Neural progenitor cell (in vitro differentiated cells): ENCODE results near the gene ERBB4. TPM values are rescaled to one million over a fixed set of nuclear protein-coding genes. Genes with fewer than 3 reads are reported as not detected.

Source experiments
- DNase-seq: peaks from one replicate; pipeline ENCODE4 v3.0.0-alpha.2; 2016; ENCODE audit warnings: low spot score
- H2AFZ ChIP-seq: fragments of 200-600 bp; sonication (generic); replicated peaks from 2 replicates; pipeline ENCODE4 v1.6.1; 2016; ENCODE audit warnings: antibody characterized with exemption
- H3F3A ChIP-seq: fragments of 200-600 bp; sonication (generic); 2 replicates; pipeline ENCODE4 v1.6.1; 2016; ENCODE audit warnings: antibody characterized with exemption, low read depth
- H3K27ac ChIP-seq: fragments of 200-600 bp; sonication (generic); 2 replicates; pipeline ENCODE4 v1.5.1; 2016; ENCODE audit warnings: mild to moderate bottlenecking
- H3K27me3 ChIP-seq: fragments of 200-600 bp; sonication (generic); 2 replicates; pipeline ENCODE4 v1.6.1; 2016; ENCODE audit warnings: mild to moderate bottlenecking, moderate library complexity
- H3K36me3 ChIP-seq: fragments of 200-600 bp; sonication (generic); 2 replicates; pipeline ENCODE4 v1.5.1; 2016
- H3K4me1 ChIP-seq: fragments of 200-600 bp; sonication (generic); 2 replicates; pipeline ENCODE4 v1.6.1; 2016; ENCODE audit warnings: mixed run types
- H3K4me2 ChIP-seq: fragments of 200-600 bp; sonication (generic); 2 replicates; pipeline ENCODE4 v1.6.1; 2016
- H3K4me3 ChIP-seq: fragments of 200-600 bp; sonication (generic); 2 replicates; pipeline ENCODE4 v1.5.1; 2016
- H3K79me2 ChIP-seq: fragments of 200-600 bp; sonication (generic); 2 replicates; pipeline ENCODE4 v1.6.1; 2016; ENCODE audit warnings: low read depth
- H3K9ac ChIP-seq: fragments of 200-600 bp; sonication (generic); 2 replicates; pipeline ENCODE4 v1.6.1; 2016
- H3K9me3 ChIP-seq: fragments of 200-600 bp; sonication (generic); 2 replicates; pipeline ENCODE4 v1.5.1; 2016; ENCODE audit warnings: low read depth
- H4K20me1 ChIP-seq: fragments of 200-600 bp; sonication (generic); 2 replicates; pipeline ENCODE4 v1.6.1; 2016; ENCODE audit warnings: low read depth
- H3K27ac Mint-ChIP-seq: 3 replicates; pipeline ENCODE4 v1.8.0; 2021; ENCODE audit warnings: mixed read lengths
- H3K27me3 Mint-ChIP-seq: 2 replicates; pipeline ENCODE4 v1.8.0; 2022; ENCODE audit warnings: low read depth, mild to moderate bottlenecking, inconsistent platforms, moderate library complexity, mixed read lengths; ENCODE audit not compliant: insufficient read depth
- H3K36me3 Mint-ChIP-seq: 3 replicates; pipeline ENCODE4 v1.8.0; 2021; ENCODE audit warnings: mixed read lengths
- H3K4me1 Mint-ChIP-seq: 3 replicates; pipeline ENCODE4 v1.8.0; 2021; ENCODE audit warnings: mixed read lengths
- H3K4me3 Mint-ChIP-seq: 3 replicates; pipeline ENCODE4 v1.8.0; 2021; ENCODE audit warnings: mild to moderate bottlenecking, moderate library complexity, mixed read lengths
- H3K9me3 Mint-ChIP-seq: 3 replicates; pipeline ENCODE4 v1.8.0; 2020; ENCODE audit warnings: mixed read lengths
- EZH2 ChIP-seq: fragments of 200-600 bp; sonication (generic); IDR thresholded peaks from 2 replicates; pipeline ENCODE4 v1.6.1; 2017; ENCODE audit warnings: antibody characterized with exemption, mild to moderate bottlenecking, moderate library complexity
- EZH2phosphoT487 ChIP-seq: fragments of 200-600 bp; sonication (generic); IDR thresholded peaks from 2 replicates; pipeline ENCODE4 v1.6.1; 2017; ENCODE audit warnings: antibody characterized with exemption
- total RNA-seq: library from RNA; depleted of rRNA; stranded (reverse); fragments of >200 nt; gene quantifications from 2 replicates; pipeline ENCODE4 v1.2.3, GENCODE V29; 2015; ENCODE audit warnings: low replicate concordance
- TF ChIP-seq, protein P1 (sequence below): fragments of 200-600 bp; sonication (generic); IDR thresholded peaks from 2 replicates; pipeline ENCODE4 v1.5.1; 2017; ENCODE audit warnings: antibody characterized with exemption, mild to moderate bottlenecking

Gene ERBB4
- total RNA-seq, 1 donor from 2014 or later: 1.5 TPM

DNA sequence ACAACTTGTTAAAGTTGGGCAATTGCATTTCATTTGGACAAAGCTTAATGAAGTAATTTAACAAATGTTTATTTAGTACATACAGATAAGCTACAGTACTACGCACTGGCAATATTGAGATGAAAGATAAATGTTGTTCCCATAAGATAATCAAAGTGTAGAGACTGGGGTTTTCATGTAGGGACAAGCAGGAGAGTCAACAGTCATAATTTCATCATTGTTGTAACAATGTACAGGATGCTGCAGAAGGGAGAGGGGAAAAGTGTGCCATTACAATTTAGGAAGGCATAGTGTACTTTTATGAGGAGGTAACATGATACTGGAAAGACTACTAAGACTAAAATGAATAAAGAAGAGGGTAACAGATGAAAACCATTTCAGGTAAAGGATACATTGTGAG lies 441.6 kb downstream of the ERBB4 start:
- no peaks in the 10 kb centered on the region for H3K4me1 ChIP-seq
- Mint-ChIP-seq H3K4me3 (no peak overlapping the region), H3K36me3 (no peaks in the 10 kb centered on the region), H3K4me1 (no peaks in the 10 kb centered on the region), H3K27ac (no peak overlapping the region), H3K27me3 (no peaks in the 10 kb centered on the region), H3K9me3 (no peaks in the 10 kb centered on the region)
- no peak overlapping the region for H3K27ac ChIP-seq
- H3F3A ChIP-seq: no peaks in the 10 kb centered on the region
- TF ChIP-seq, protein P1, sequence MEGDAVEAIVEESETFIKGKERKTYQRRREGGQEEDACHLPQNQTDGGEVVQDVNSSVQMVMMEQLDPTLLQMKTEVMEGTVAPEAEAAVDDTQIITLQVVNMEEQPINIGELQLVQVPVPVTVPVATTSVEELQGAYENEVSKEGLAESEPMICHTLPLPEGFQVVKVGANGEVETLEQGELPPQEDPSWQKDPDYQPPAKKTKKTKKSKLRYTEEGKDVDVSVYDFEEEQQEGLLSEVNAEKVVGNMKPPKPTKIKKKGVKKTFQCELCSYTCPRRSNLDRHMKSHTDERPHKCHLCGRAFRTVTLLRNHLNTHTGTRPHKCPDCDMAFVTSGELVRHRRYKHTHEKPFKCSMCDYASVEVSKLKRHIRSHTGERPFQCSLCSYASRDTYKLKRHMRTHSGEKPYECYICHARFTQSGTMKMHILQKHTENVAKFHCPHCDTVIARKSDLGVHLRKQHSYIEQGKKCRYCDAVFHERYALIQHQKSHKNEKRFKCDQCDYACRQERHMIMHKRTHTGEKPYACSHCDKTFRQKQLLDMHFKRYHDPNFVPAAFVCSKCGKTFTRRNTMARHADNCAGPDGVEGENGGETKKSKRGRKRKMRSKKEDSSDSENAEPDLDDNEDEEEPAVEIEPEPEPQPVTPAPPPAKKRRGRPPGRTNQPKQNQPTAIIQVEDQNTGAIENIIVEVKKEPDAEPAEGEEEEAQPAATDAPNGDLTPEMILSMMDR: no peak
- TF ChIP-seq EZH2 (no peak), EZH2phosphoT487 (no peak)
- H3K36me3 ChIP-seq: no peaks in the 10 kb centered on the region
- no peaks in the 10 kb centered on the region for H3K9me3 ChIP-seq
- no peaks in the 10 kb centered on the region for H3K79me2 ChIP-seq
- no peak overlapping the region for H3K4me2 ChIP-seq
- no peaks in the 10 kb centered on the region for H4K20me1 ChIP-seq
- H2AFZ ChIP-seq: no peak overlapping the region
- DNase-seq: no peak
- no peak overlapping the region for H3K4me3 ChIP-seq
- H3K9ac ChIP-seq: no peak overlapping the region
- H3K27me3 ChIP-seq: no peaks in the 10 kb centered on the region

DNA sequence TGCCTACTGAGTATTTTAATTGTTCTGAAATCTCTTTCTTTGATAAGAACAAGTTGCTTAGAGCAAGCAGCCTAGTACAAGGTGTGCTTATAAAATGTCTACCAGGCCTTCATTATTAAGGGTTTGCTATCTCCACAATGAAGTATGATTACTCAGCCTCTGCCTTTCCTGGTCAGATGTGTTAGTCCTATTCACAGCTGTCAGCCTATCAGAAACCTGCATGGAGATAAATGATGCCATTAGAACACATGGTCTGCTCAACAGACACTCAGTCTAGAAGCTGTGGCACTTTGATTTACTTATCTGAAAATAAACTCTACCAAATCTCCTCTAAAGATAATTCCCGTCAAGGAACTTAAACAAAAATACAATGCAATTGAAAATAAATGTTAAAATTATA lies 448.7 kb downstream of the ERBB4 start:
- Histone ChIP-seq H3K9me3 (no peaks in the 10 kb centered on the region), H2AFZ (no peak overlapping the region), H3K4me1 (no peaks in the 10 kb centered on the region), H4K20me1 (no peaks in the 10 kb centered on the region), H3K4me2 (no peak overlapping the region), H3K27ac (no peak overlapping the region), H3K9ac (no peak overlapping the region), H3K36me3 (no peaks in the 10 kb centered on the region), H3K4me3 (no peak overlapping the region), H3K79me2 (no peaks in the 10 kb centered on the region), H3K27me3 (no peaks in the 10 kb centered on the region), H3F3A (no peaks in the 10 kb centered on the region)
- H3K27me3 Mint-ChIP-seq: no peaks in the 10 kb centered on the region
- TF ChIP-seq, protein P1: no peak
- no peak for TF ChIP-seq EZH2
- no peak for TF ChIP-seq EZH2phosphoT487
- no peak for DNase-seq
- peaks cover 2% of the 10 kb centered on the region for H3K36me3 Mint-ChIP-seq
- no peak overlapping the region for H3K27ac Mint-ChIP-seq
- H3K4me1 Mint-ChIP-seq: no peaks in the 10 kb centered on the region
- H3K4me3 Mint-ChIP-seq: no peak overlapping the region
- no peaks in the 10 kb centered on the region for H3K9me3 Mint-ChIP-seq

DNA sequence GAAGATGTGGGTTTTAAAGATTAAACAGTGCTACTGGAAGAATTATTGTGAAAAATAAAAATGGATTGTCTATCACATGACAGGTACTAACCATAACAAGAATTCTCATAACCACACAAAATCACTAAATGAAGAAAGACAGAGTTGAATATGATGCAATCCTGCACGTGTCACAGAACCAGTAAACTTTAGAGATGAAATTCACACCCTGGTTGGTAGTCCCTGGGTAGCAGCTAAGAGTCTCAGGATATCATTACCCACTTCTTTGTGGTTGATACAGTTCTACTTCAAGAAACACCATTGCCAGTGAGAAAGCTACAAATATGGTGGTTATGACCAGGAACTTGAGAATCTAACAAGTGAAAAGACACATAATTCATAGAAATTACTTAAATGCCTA lies 450.2 kb downstream of the ERBB4 start:
- Histone ChIP-seq H3K9ac (no peak overlapping the region), H3K27me3 (no peaks in the 10 kb centered on the region), H4K20me1 (no peaks in the 10 kb centered on the region), H3K4me1 (no peaks in the 10 kb centered on the region), H3K9me3 (no peaks in the 10 kb centered on the region), H3F3A (no peaks in the 10 kb centered on the region), H3K36me3 (no peaks in the 10 kb centered on the region), H3K4me3 (no peak overlapping the region), H3K4me2 (no peak overlapping the region), H2AFZ (no peak overlapping the region), H3K79me2 (no peaks in the 10 kb centered on the region), H3K27ac (no peak overlapping the region)
- Mint-ChIP-seq H3K4me1 (no peaks in the 10 kb centered on the region), H3K9me3 (no peaks in the 10 kb centered on the region), H3K4me3 (no peak overlapping the region), H3K36me3 (peaks cover 2% of the 10 kb centered on the region), H3K27me3 (no peaks in the 10 kb centered on the region), H3K27ac (no peak overlapping the region)
- TF ChIP-seq EZH2phosphoT487 (no peak), EZH2 (no peak)
- TF ChIP-seq, protein P1: no peak
- DNase-seq: no peak

DNA sequence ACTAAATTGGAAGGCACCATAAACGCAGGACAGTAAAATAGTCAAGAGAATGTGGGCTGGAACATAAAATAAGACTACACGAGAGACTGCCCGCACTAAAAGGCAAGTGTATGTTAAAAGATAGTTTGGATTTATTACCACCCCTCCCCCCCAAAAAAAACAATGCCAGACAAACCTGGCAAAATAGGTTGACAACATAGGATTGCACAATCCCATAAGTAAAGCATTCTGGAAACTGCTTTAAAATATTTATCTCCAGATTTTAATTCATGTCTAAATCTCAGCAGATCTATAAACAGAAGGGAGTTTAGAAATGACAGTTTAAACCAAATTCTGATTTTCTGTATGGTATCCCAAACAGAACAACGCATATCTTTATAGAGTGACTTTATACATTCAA lies 455.1 kb downstream of the ERBB4 start:
- Mint-ChIP-seq H3K9me3 (no peaks in the 10 kb centered on the region), H3K4me3 (no peak overlapping the region), H3K36me3 (peaks cover 4% of the 10 kb centered on the region), H3K27ac (no peak overlapping the region), H3K27me3 (no peaks in the 10 kb centered on the region), H3K4me1 (no peaks in the 10 kb centered on the region)
- H3F3A ChIP-seq: no peaks in the 10 kb centered on the region
- no peaks in the 10 kb centered on the region for H3K79me2 ChIP-seq
- no peaks in the 10 kb centered on the region for H3K36me3 ChIP-seq
- H3K4me1 ChIP-seq: no peaks in the 10 kb centered on the region
- H3K27ac ChIP-seq: no peak overlapping the region
- no peaks in the 10 kb centered on the region for H3K27me3 ChIP-seq
- no peak overlapping the region for H2AFZ ChIP-seq
- no peak overlapping the region for H3K9ac ChIP-seq
- DNase-seq: no peak
- no peaks in the 10 kb centered on the region for H4K20me1 ChIP-seq
- no peaks in the 10 kb centered on the region for H3K9me3 ChIP-seq
- no peak overlapping the region for H3K4me2 ChIP-seq
- TF ChIP-seq EZH2 (no peak), EZH2phosphoT487 (no peak)
- TF ChIP-seq, protein P1: no peak
- no peak overlapping the region for H3K4me3 ChIP-seq
